Spleen (tissue), 11 donors: ENCODE data around the gene INHBE. TPM values are rescaled to one million over a fixed set of nuclear protein-coding genes. Genes with fewer than 3 reads are reported as not detected.

Source experiments
- DNase-seq: peaks from one replicate; pipeline ENCODE4 v3.0.0-alpha.2; 2020
- H3K27ac ChIP-seq, 8 donors: fragments of 200-600 bp; sonication (generic) in 7 of 8; 1 replicate in 4 of 8; 2 replicates in 4 of 8; pipeline versions ENCODE4 v1.5.0 to v1.8.0; 2016 to 2021; ENCODE audit warnings: inconsistent platforms in 4 of 8, mild to moderate bottlenecking in 4 of 8, moderate library complexity in 1 of 8
- H3K27me3 ChIP-seq, 7 donors: fragments of 200-600 bp; sonication (generic) in 6 of 7; replicated peaks in 1 of 7; 1 replicate in 4 of 7; 2 replicates in 3 of 7; pipeline versions ENCODE4 v1.5.0 to v1.8.0; 2016 to 2021; ENCODE audit warnings: inconsistent platforms in 3 of 7, mild to moderate bottlenecking in 1 of 7
- H3K36me3 ChIP-seq, 6 donors: fragments of 200-600 bp; sonication (generic) in 5 of 6; 1 replicate in 4 of 6; 2 replicates in 2 of 6; pipeline versions ENCODE4 v1.5.0 to v1.8.0; 2016 to 2021; ENCODE audit warnings: inconsistent platforms in 2 of 6
- H3K4me1 ChIP-seq, 6 donors: fragments of 200-600 bp; sonication (generic) in 5 of 6; 1 replicate in 3 of 6; 2 replicates in 3 of 6; pipeline versions ENCODE4 v1.5.0 to v1.8.0; 2016 to 2021; ENCODE audit warnings: inconsistent platforms in 3 of 6
- H3K4me3 ChIP-seq, 8 donors: fragments of 200-600 bp; sonication (generic) in 7 of 8; 1 replicate in 4 of 8; 2 replicates in 4 of 8; pipeline versions ENCODE4 v1.5.0 to v1.8.0; 2016 to 2021; ENCODE audit warnings: inconsistent platforms in 4 of 8, mild to moderate bottlenecking in 4 of 8, moderate library complexity in 2 of 8
- H3K9me3 ChIP-seq, 8 donors: fragments of 200-600 bp; sonication (generic) in 7 of 8; 1 replicate in 4 of 8; 2 replicates in 4 of 8; pipeline versions ENCODE4 v1.5.0 to v1.8.0; 2016 to 2021; ENCODE audit warnings: inconsistent platforms in 4 of 8
- CTCF ChIP-seq, 11 experiments: fragments of 200-600 bp in 7 of 11; fragments of 450-650 bp in 4 of 11; sonication (generic) in 4 of 11; IDR thresholded peaks in 8 of 11; conservative IDR thresholded peaks in 3 of 11; 1 replicate in 7 of 11; 2 replicates in 4 of 11; pipeline versions ENCODE4 v1.4.0 to v1.8.0; 2016 to 2021; ENCODE audit warnings: antibody characterized with exemption in 11 of 11, inconsistent platforms in 4 of 11, mild to moderate bottlenecking in 1 of 11
- POLR2A ChIP-seq, 3 donors: fragments of 450-650 bp; IDR thresholded peaks; one replicate each; pipeline ENCODE4 v1.5.1; 2017; ENCODE audit warnings: antibody characterized with exemption in 3 of 3, mild to moderate bottlenecking in 1 of 3
- POLR2AphosphoS5 ChIP-seq, 3 donors: sonication (generic); formaldehyde crosslinking; IDR thresholded peaks; one replicate each; pipeline ENCODE4 v1.5.1; 2017; ENCODE audit warnings: antibody characterized with exemption in 3 of 3
- WGBS, 5 donors: extraction: QIAGEN DNeasy Blood & Tissue Kit in 3 of 5; methylation state at CpG; one replicate each; pipeline versions ENCODE4 v1.1.5 to v1.1.7; 2013 to 2018; 5-methylcytosine and 5-hydroxymethylcytosine counted together
- intact Hi-C: fragments of 100-400 bp; cut with DNase I; formaldehyde crosslinking; loops from one replicate; pipeline ENCODE4 v1.15.0; 2023; ENCODE audit warnings: low total_unique reads
- polyA plus RNA-seq, 3 donors: library from polyadenylated mRNA; stranded (reverse); fragments of 200-250 nt; gene quantifications; one replicate each; pipeline ENCODE4 v1.2.1, GENCODE V29; 2013
- total RNA-seq, 7 donors: library from RNA; depleted of rRNA in 3 of 7; stranded (reverse); fragments of >200 nt in 3 of 7; fragmentation: NEBNext Ultra II Directional in 4 of 7; extraction: Animal tissue kit (Norgen Biotek cat#: 25700) in 4 of 7; gene quantifications; one replicate each; pipeline versions ENCODE4 v1.1.0 to v1.2.1, GENCODE V29; 2016 to 2021
- donor health status: healthy with polysubstance abuse.
- donor health status: DM: no; HTN: no; CAD: no; lungs with moderate emphysema.
- donor health status: DM: no; HTN: no; CAD: no.
- donor health status: Bipolar disorder and iron deficiency.
- donor health status: healthy.
- donor health status: DM: no; HTN: no; CAD: no.
- donor health status: DM: yes; HTN: yes; CAD: no.

The INHBE gene
- total and polyA plus RNA-seq, 10 donors = 0.02 TPM; not detected in 9

- intact Hi-C loops = no loop called here
- H3K9me3 ChIP-seq = no peaks in the 10 kb centered on the region
- no peak for TF ChIP-seq POLR2A (IDR thresholded peaks at IDR 0.05)
- peak; percentile 6 to 66 (median 63) for TF ChIP-seq POLR2AphosphoS5 (IDR thresholded peaks at IDR 0.05)
- peaks cover 31 to 99% (median 80%) of the 10 kb centered on the region in 6 donors for H3K4me1 ChIP-seq
- peak; percentile 84 for DNase-seq
- peak overlapping the region; percentile 87 to 96 (median 93) for H3K27ac ChIP-seq
- 21 to 35% (median 35%) methylated on average over 12 of the region's 12 CpGs for WGBS, 5 donors
- peak overlapping the region; percentile 39 to 89 (median 61) for H3K4me3 ChIP-seq
- H3K27me3 ChIP-seq = peaks cover 0 to 18% (median 0%) of the 10 kb centered on the region in 7 donors
- H3K36me3 ChIP-seq = peaks cover 0 to 33% (median 25%) of the 10 kb centered on the region in 6 donors
Measured at GRCh38 chr12:57477710-57478681, 22.9 kb downstream of the INHBE start.

- DNase-seq = peak; percentile 83
- WGBS, 5 donors = 70 to 85% (median 74%) methylated on average over 10 of the region's 10 CpGs
- no peak for TF ChIP-seq POLR2AphosphoS5 (IDR thresholded peaks at IDR 0.05)
- no peak for TF ChIP-seq CTCF (IDR thresholded peaks at IDR 0.05 in 8 of 11, conservative IDR thresholded peaks at IDR 0.05 in 3 of 11)
- TF ChIP-seq POLR2A (IDR thresholded peaks at IDR 0.05) = no peak
- H3K27ac ChIP-seq = peak overlapping the region; percentile 87 to 96 (median 93)
- H3K36me3 ChIP-seq = peaks cover 0 to 23% (median 17%) of the 10 kb centered on the region in 6 donors
- intact Hi-C loops = no loop called here
- peak overlapping the region in 6 of 8 donors; percentile 46 to 89 (median 65) for H3K4me3 ChIP-seq
- H3K27me3 ChIP-seq = peaks cover 0 to 18% (median 0%) of the 10 kb centered on the region in 7 donors
- peaks cover 31 to 97% (median 71%) of the 10 kb centered on the region in 6 donors for H3K4me1 ChIP-seq
- no peaks in the 10 kb centered on the region for H3K9me3 ChIP-seq
Measured at GRCh38 chr12:57479043-57479375, 23.9 kb downstream of the INHBE start.

- Histone ChIP-seq H3K4me1 (peaks cover 31 to 92% (median 66%) of the 10 kb centered on the region in 6 donors), H3K27me3 (peaks cover 0 to 18% (median 0%) of the 10 kb centered on the region in 7 donors), H3K36me3 (peaks cover 0 to 18% (median 11%) of the 10 kb centered on the region in 6 donors), H3K4me3 (peak within 1 kb of the TSS in 6 of 8 donors; percentile 46 to 89 (median 65)), H3K27ac (peak within 1 kb of the TSS; percentile 87 to 96 (median 93)), H3K9me3 (no peaks in the 10 kb centered on the region)
- peak; percentile 83 for DNase-seq
- 31 to 36% (median 33%) methylated on average over 6 of the region's 6 CpGs for WGBS, 5 donors
- intact Hi-C loops = no loop called here
- peak in 1 of 3 donors; percentile 41 for TF ChIP-seq POLR2A (IDR thresholded peaks at IDR 0.05)
- no peak for TF ChIP-seq CTCF (IDR thresholded peaks at IDR 0.05 in 8 of 11, conservative IDR thresholded peaks at IDR 0.05 in 3 of 11)
- peak; percentile 16 to 70 (median 44) for TF ChIP-seq POLR2AphosphoS5 (IDR thresholded peaks at IDR 0.05)
Measured at GRCh38 chr12:57479376-57480115, 24.4 kb downstream of the INHBE start, which contains the start of gene ARHGAP9. Gene ARHGAP9, minus strand, starts transcription at chr12:57479866. Its CDS starts 460 bp downstream, at chr12:57479406.

GRCh38 chr12:57481671-57482070 is 26.6 kb downstream of the INHBE start:
- peak overlapping the region; percentile 7 to 96 (median 75) for H3K27ac ChIP-seq
- no peaks in the 10 kb centered on the region for H3K27me3 ChIP-seq
- H3K4me3 ChIP-seq = no peak overlapping the region
- TF ChIP-seq POLR2A (IDR thresholded peaks at IDR 0.05) (no peak), CTCF (IDR thresholded peaks at IDR 0.05 in 8 of 11, conservative IDR thresholded peaks at IDR 0.05 in 3 of 11) (no peak), POLR2AphosphoS5 (IDR thresholded peaks at IDR 0.05) (no peak)
- intact Hi-C loops = no loop called here
- no peaks in the 10 kb centered on the region for H3K36me3 ChIP-seq
- H3K4me1 ChIP-seq = peaks cover 15 to 70% (median 44%) of the 10 kb centered on the region in 6 donors
- DNase-seq = no peak
- H3K9me3 ChIP-seq = no peaks in the 10 kb centered on the region
- WGBS, 5 donors = 82 to 97% (median 89%) methylated on average over 1 of the region's 1 CpG
